CD4-positive, alpha-beta T cell (primary cell): ENCODE measurements around the gene SHH. TPM values are rescaled to one million over a fixed set of nuclear protein-coding genes. Genes with fewer than 3 reads are reported as not detected.

Experiments
- ATAC-seq: fragments of 200-7000 bp; cut with Tn5 transposase; one replicate; pipeline ENCODE4 v1.10.0; 2022; ENCODE audit warnings: mild to moderate bottlenecking; ENCODE audit not compliant: poor library complexity
- CTCF ChIA-PET: fragments of 350-600 bp; sonication (Branson Sonifier 250); formaldehyde crosslinking; loops from one replicate; lab custom pipeline; 2021; ENCODE audit warnings: antibody characterized with exemption, inconsistent platforms; lab: Charles Lee
- POLR2A ChIA-PET: fragments of 350-600 bp; sonication (Branson Sonifier 250); formaldehyde crosslinking; loops from one replicate; lab custom pipeline; 2021; ENCODE audit warnings: antibody characterized with exemption, inconsistent platforms; lab: Charles Lee
- DNase-seq, 14 experiments: peaks; one replicate each; pipeline ENCODE4 v3.0.0-alpha.2; 2013 to 2020; ENCODE audit warnings: mixed read lengths in 2 of 14
- H3K27ac ChIP-seq, 2 donors: one replicate each; pipeline versions ENCODE4 v1.5.1 to v1.7.0; 2013; ENCODE audit warnings: low read length in 2 of 2, low read depth in 1 of 2, mild to moderate bottlenecking in 1 of 2
- H3K27me3 ChIP-seq, 2 experiments: 1 replicate in 1 of 2; 2 replicates in 1 of 2; pipeline versions ENCODE4 v1.6.1 to v1.7.0; 2013; ENCODE audit warnings: low read length in 2 of 2, control low read depth in 1 of 2, mild to moderate bottlenecking in 1 of 2, moderate library complexity in 1 of 2; ENCODE audit not compliant: insufficient read depth in 2 of 2, control insufficient read depth in 1 of 2
- H3K36me3 ChIP-seq: one replicate; pipeline ENCODE4 v1.6.1; 2013; ENCODE audit warnings: low read length, control low read depth; ENCODE audit not compliant: insufficient read depth
- H3K4me1 ChIP-seq: one replicate; pipeline ENCODE4 v1.6.1; 2013; ENCODE audit warnings: low read length, control low read depth; ENCODE audit not compliant: insufficient read depth
- H3K4me3 ChIP-seq: one replicate; pipeline ENCODE4 v1.5.1; 2013; ENCODE audit warnings: mild to moderate bottlenecking, low read length, moderate library complexity
- H3K9me3 ChIP-seq, 2 experiments: 1 replicate in 1 of 2; 2 replicates in 1 of 2; pipeline versions ENCODE4 v1.6.1 to v1.7.0; 2013; ENCODE audit warnings: low read length in 2 of 2, mild to moderate bottlenecking in 2 of 2, control low read depth in 1 of 2, moderate library complexity in 1 of 2; ENCODE audit not compliant: control insufficient read depth in 1 of 2, insufficient read depth in 1 of 2
- H3K27ac Mint-ChIP-seq: one replicate; pipeline ENCODE4 v1.8.0; 2020; ENCODE audit warnings: mixed read lengths
- H3K27me3 Mint-ChIP-seq: one replicate; pipeline ENCODE4 v1.8.0; 2021; ENCODE audit warnings: mixed read lengths
- H3K36me3 Mint-ChIP-seq: one replicate; pipeline ENCODE4 v1.8.0; 2021; ENCODE audit warnings: low read depth, mixed read lengths
- H3K4me1 Mint-ChIP-seq: one replicate; pipeline ENCODE4 v1.8.0; 2021; ENCODE audit warnings: low read depth, mixed read lengths
- H3K4me3 Mint-ChIP-seq: one replicate; pipeline ENCODE4 v1.8.0; 2020; ENCODE audit warnings: mild to moderate bottlenecking, mixed read lengths
- H3K9me3 Mint-ChIP-seq: one replicate; pipeline ENCODE4 v1.8.0; 2020; ENCODE audit warnings: mixed read lengths
- intact Hi-C, 2 experiments: fragments of 100-400 bp; cut with DNase I in 1 of 2; cut with micrococcal nuclease in 1 of 2; formaldehyde crosslinking; loops; one replicate each; pipeline versions ENCODE4 v1.15.1 to v1.9.0; 2023 to 2025; cut with DNase I, micrococcal nuclease
- total RNA-seq, 174 experiments: library from RNA in 2 of 174; stranded (reverse) in 2 of 174; gene quantifications; one replicate each; pipeline ENCODE4 v1.2.3 and lab custom pipeline; 2021 to 2026
- TF ChIP-seq, protein P1 (sequence below): fragments of 200-600 bp; IDR thresholded peaks from one replicate; pipeline ENCODE4 v1.8.0; 2022; ENCODE audit warnings: antibody characterized with exemption, mild to moderate bottlenecking

The SHH gene
- total RNA-seq, 2 experiments from 2014 or later: not detected

DNA sequence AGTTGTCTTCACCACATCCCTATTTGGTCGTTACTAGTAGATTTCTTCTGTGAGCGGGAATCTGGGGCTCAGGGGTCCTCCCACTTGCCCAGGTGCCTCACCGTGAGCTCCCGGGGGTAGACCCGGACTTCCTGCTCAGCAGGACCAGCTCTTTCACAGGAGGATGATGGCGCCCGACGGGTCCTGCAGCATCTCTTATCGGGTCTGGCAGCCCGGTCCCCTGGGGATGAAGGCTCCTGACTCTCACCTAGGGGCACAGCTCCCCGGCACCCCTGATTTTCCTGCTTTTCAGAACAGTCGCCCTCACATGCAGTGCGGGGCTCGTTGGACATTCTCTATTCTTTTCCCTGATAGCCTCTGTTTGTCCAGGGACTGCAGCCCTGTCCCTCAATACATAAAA lies 33.0 kb upstream of the SHH start:
- H3K27me3 Mint-ChIP-seq: peaks cover 8% of the 10 kb centered on the region
- Histone ChIP-seq H3K4me1 (no peaks in the 10 kb centered on the region), H3K36me3 (no peaks in the 10 kb centered on the region), H3K4me3 (no peak overlapping the region), H3K9me3 (peaks cover 0 to 7% of the 10 kb centered on the region in 2 experiments), H3K27ac (no peak overlapping the region), H3K27me3 (peaks cover 2 to 4% of the 10 kb centered on the region in 2 experiments)
- ChIA-PET CTCF (no interaction called here), POLR2A (no interaction called here)
- no peak for ATAC-seq
- no peaks in the 10 kb centered on the region for H3K9me3 Mint-ChIP-seq
- DNase-seq: no peak
- intact Hi-C loops: no loop called here
- H3K36me3 Mint-ChIP-seq: no peaks in the 10 kb centered on the region
- TF ChIP-seq, protein P1, sequence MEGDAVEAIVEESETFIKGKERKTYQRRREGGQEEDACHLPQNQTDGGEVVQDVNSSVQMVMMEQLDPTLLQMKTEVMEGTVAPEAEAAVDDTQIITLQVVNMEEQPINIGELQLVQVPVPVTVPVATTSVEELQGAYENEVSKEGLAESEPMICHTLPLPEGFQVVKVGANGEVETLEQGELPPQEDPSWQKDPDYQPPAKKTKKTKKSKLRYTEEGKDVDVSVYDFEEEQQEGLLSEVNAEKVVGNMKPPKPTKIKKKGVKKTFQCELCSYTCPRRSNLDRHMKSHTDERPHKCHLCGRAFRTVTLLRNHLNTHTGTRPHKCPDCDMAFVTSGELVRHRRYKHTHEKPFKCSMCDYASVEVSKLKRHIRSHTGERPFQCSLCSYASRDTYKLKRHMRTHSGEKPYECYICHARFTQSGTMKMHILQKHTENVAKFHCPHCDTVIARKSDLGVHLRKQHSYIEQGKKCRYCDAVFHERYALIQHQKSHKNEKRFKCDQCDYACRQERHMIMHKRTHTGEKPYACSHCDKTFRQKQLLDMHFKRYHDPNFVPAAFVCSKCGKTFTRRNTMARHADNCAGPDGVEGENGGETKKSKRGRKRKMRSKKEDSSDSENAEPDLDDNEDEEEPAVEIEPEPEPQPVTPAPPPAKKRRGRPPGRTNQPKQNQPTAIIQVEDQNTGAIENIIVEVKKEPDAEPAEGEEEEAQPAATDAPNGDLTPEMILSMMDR: no peak
- H3K4me3 Mint-ChIP-seq: no peak overlapping the region
- H3K4me1 Mint-ChIP-seq: no peaks in the 10 kb centered on the region
- H3K27ac Mint-ChIP-seq: no peak overlapping the region

DNA sequence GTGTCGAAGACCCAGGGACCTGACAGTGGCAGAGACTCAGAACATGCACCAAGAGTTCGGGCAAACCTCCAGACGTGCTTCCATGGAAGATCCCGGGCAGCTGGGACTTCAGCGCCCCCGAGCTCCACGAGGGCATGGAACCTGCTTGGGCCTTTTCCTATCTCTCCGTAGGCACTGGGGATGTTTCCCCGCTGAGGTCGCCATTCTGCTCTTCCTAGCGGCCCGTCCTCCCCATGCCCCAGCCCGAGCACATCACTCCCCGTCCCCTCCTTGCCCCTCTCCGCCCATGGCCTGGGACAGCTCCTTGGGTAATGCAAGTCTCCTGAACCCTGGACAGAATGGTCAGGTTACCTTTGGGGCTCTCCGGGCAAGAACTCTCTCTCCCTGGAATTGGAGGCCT lies 32.3 kb upstream of the SHH start:
- H3K36me3 ChIP-seq: no peaks in the 10 kb centered on the region
- TF ChIP-seq, protein P1: no peak
- Mint-ChIP-seq H3K9me3 (no peaks in the 10 kb centered on the region), H3K4me1 (no peaks in the 10 kb centered on the region), H3K4me3 (no peak overlapping the region), H3K27ac (no peak overlapping the region), H3K27me3 (peaks cover 7% of the 10 kb centered on the region), H3K36me3 (no peaks in the 10 kb centered on the region)
- H3K27ac ChIP-seq: no peak overlapping the region
- H3K9me3 ChIP-seq: peaks cover 0 to 7% of the 10 kb centered on the region in 2 experiments
- intact Hi-C loops: no loop called here
- ATAC-seq (no peak), DNase-seq (no peak)
- no peaks in the 10 kb centered on the region for H3K27me3 ChIP-seq
- POLR2A ChIA-PET: no interaction called here
- CTCF ChIA-PET: no interaction called here
- H3K4me3 ChIP-seq: no peak overlapping the region
- no peaks in the 10 kb centered on the region for H3K4me1 ChIP-seq

DNA sequence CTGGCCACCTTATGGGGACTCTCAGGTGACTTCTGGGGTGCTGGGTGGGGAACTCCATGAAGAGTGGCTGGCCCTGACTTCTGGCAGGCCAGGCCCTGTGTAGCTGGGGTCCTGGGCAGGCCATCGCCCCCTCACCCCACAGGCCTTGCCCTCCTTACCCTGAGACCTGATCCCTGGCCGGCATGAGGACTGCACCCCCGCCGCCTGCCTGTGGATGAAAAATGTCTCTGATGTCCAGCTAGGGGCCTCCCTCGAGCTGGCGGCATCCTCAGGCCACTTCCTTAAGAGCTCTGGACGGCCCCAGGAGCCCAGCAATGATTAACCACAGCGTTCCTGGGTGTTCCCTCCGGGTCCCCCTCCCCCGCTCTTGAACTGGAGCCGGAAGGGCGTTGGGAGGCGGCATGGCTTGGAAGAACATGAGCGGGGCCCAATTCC lies 31.8 kb upstream of the SHH start:
- Mint-ChIP-seq H3K36me3 (no peaks in the 10 kb centered on the region), H3K4me1 (no peaks in the 10 kb centered on the region), H3K27me3 (peaks cover 4% of the 10 kb centered on the region), H3K27ac (no peak overlapping the region), H3K9me3 (no peaks in the 10 kb centered on the region), H3K4me3 (no peak overlapping the region)
- Histone ChIP-seq H3K27me3 (no peaks in the 10 kb centered on the region), H3K4me3 (no peak overlapping the region), H3K27ac (no peak overlapping the region), H3K9me3 (peaks cover 0 to 7% of the 10 kb centered on the region in 2 experiments), H3K36me3 (no peaks in the 10 kb centered on the region), H3K4me1 (no peaks in the 10 kb centered on the region)
- ChIA-PET POLR2A (no interaction called here), CTCF (no interaction called here)
- intact Hi-C loops: no loop called here
- DNase-seq: no peak
- no peak for ATAC-seq
- TF ChIP-seq, protein P1: no peak
